ENCODE data around the gene EPB41.

- TF ChIP-seq CTCF (IDR thresholded peaks at IDR 0.05) (peak; percentile 73), JUNB (IDR thresholded peaks at IDR 0.05) (no peak), MAZ (IDR thresholded peaks at IDR 0.05; ENCODE audit: borderline replicate concordance, low read depth, low read length) (no peak), NFE2L2 (conservative IDR thresholded peaks at IDR 0.05; ENCODE audit: low read length) (no peak), HMGXB4 (CRISPR knock-in tag; IDR thresholded peaks at IDR 0.05; ENCODE audit: borderline replicate concordance) (no peak), REST (IDR thresholded peaks at IDR 0.05) (no peak), NR3C1 (IDR thresholded peaks at IDR 0.05) (no peak), POLR2A (IDR thresholded peaks at IDR 0.05; ENCODE audit: low read length) (no peak), RAD21 (conservative IDR thresholded peaks at IDR 0.05 in 1 of 2, IDR thresholded peaks at IDR 0.05 in 1 of 2) (peak; percentile 92 to 97), FOSB (CRISPR knock-in tag; IDR thresholded peaks at IDR 0.05) (no peak)
Observed at GRCh38 chr1:28877132-28877781, 37.1 kb upstream of the EPB41 start.

All from A549 (cell line).